Measurements from ENCODE around the gene MYH14.

The MYH14 gene

GRCh38 chr19:50192463-50193211, 10.8 kb upstream of the MYH14 start:
- DNase-seq (ENCODE audit: low read depth in 2 of 2) = no peak

GRCh38 chr19:50195224-50195623, 8.2 kb upstream of the MYH14 start:
- DNase-seq (ENCODE audit: low read depth in 2 of 2) = no peak

GRCh38 chr19:50196322-50196932, 7.0 kb upstream of the MYH14 start:
- DNase-seq (ENCODE audit: low read depth in 2 of 2) = no peak

GRCh38 chr19:50197348-50197747, 6.1 kb upstream of the MYH14 start:
- no peak for DNase-seq (ENCODE audit: low read depth in 2 of 2)

- no peak for DNase-seq (ENCODE audit: low read depth in 2 of 2)
Measured at GRCh38 chr19:50198431-50199258, 4.8 kb upstream of the MYH14 start.

- DNase-seq (ENCODE audit: low read depth in 2 of 2) = no peak
Measured at GRCh38 chr19:50199259-50199555, 4.2 kb upstream of the MYH14 start.

- DNase-seq (ENCODE audit: low read depth in 2 of 2) = no peak
Measured at GRCh38 chr19:50202386-50202785, 1.0 kb upstream of the MYH14 start.

GRCh38 chr19:50202962-50203280, 501 bp upstream of the MYH14 start:
- DNase-seq (ENCODE audit: low read depth in 2 of 2) = no peak

GRCh38 chr19:50204081-50204428, 633 bp downstream of the MYH14 start:
- DNase-seq (ENCODE audit: low read depth in 2 of 2) = no peak

- DNase-seq (ENCODE audit: low read depth in 2 of 2) = no peak
Measured at GRCh38 chr19:50204811-50205675, 1.6 kb downstream of the MYH14 start.

- DNase-seq (ENCODE audit: low read depth in 2 of 2) = no peak
Measured at GRCh38 chr19:50205681-50206138, 2.3 kb downstream of the MYH14 start.

- no peak for DNase-seq (ENCODE audit: low read depth in 2 of 2)
Measured at GRCh38 chr19:50206191-50206590, 2.8 kb downstream of the MYH14 start.

- DNase-seq (ENCODE audit: low read depth in 2 of 2) = no peak
Measured at GRCh38 chr19:50207730-50208129, 4.3 kb downstream of the MYH14 start.

- no peak for DNase-seq (ENCODE audit: low read depth in 2 of 2)
Measured at GRCh38 chr19:50209131-50209530, 5.7 kb downstream of the MYH14 start.

GRCh38 chr19:50210425-50210824, 7.0 kb downstream of the MYH14 start:
- DNase-seq (ENCODE audit: low read depth in 2 of 2) = no peak

GRCh38 chr19:50213925-50214324, 10.5 kb downstream of the MYH14 start:
- DNase-seq (ENCODE audit: low read depth in 2 of 2) = no peak

- DNase-seq (ENCODE audit: low read depth in 2 of 2) = no peak
Measured at GRCh38 chr19:50214699-50215543, 11.5 kb downstream of the MYH14 start.

- DNase-seq (ENCODE audit: low read depth in 2 of 2) = no peak
Measured at GRCh38 chr19:50215820-50216219, 12.4 kb downstream of the MYH14 start.

- DNase-seq (ENCODE audit: low read depth in 2 of 2) = no peak
Measured at GRCh38 chr19:50221087-50221486, 17.7 kb downstream of the MYH14 start.

- no peak for DNase-seq (ENCODE audit: low read depth in 2 of 2)
Measured at GRCh38 chr19:50222691-50223438, 19.4 kb downstream of the MYH14 start.

- DNase-seq (ENCODE audit: low read depth in 2 of 2) = no peak
Measured at GRCh38 chr19:50223439-50223716, 20.0 kb downstream of the MYH14 start.
